ENCODE data around the gene LMX1A.

DNA sequence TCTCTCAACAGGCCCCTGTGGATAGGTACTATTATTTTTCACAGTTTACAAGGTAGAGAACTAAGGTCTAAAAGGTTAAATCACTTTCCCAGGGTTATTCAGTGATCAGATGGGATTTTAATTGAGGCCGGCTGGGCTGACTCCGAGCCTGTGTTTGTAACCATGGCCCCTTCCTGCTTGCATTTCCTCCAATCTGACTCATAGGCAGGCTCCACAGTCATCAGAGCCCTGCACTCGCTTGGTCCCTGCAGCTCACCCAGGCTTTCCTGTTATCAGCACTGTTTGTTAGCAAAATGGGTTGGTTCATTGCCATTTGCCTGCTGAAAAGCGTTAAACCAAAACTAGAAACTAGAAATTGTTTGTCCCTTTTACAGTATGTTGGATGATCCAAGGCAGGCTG lies 41.4 kb upstream of the LMX1A start:
- no peak for TF ChIP-seq GLIS3 (CRISPR knock-in tag; IDR thresholded peaks at IDR 0.05)
- no peak for TF ChIP-seq ZNF70 (CRISPR knock-in tag; IDR thresholded peaks at IDR 0.05)
- no peak for TF ChIP-seq TOX (CRISPR knock-in tag; IDR thresholded peaks at IDR 0.05; ENCODE audit: borderline replicate concordance)
- TF ChIP-seq ZFP3 (CRISPR knock-in tag; IDR thresholded peaks at IDR 0.05): no peak
- TF ChIP-seq RARB (CRISPR knock-in tag; IDR thresholded peaks at IDR 0.05): no peak
- TF ChIP-seq ESRRG (CRISPR knock-in tag; IDR thresholded peaks at IDR 0.05): no peak
- TF ChIP-seq, protein P1, sequence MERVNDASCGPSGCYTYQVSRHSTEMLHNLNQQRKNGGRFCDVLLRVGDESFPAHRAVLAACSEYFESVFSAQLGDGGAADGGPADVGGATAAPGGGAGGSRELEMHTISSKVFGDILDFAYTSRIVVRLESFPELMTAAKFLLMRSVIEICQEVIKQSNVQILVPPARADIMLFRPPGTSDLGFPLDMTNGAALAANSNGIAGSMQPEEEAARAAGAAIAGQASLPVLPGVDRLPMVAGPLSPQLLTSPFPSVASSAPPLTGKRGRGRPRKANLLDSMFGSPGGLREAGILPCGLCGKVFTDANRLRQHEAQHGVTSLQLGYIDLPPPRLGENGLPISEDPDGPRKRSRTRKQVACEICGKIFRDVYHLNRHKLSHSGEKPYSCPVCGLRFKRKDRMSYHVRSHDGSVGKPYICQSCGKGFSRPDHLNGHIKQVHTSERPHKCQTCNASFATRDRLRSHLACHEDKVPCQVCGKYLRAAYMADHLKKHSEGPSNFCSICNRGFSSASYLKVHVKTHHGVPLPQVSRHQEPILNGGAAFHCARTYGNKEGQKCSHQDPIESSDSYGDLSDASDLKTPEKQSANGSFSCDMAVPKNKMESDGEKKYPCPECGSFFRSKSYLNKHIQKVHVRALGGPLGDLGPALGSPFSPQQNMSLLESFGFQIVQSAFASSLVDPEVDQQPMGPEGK (CRISPR knock-in tag; IDR thresholded peaks at IDR 0.05; ENCODE audit: borderline replicate concordance): no peak
- no peak for TF ChIP-seq POU6F1 (CRISPR knock-in tag; IDR thresholded peaks at IDR 0.05; ENCODE audit: borderline replicate concordance, low read depth)
- no peak for TF ChIP-seq SNAI2 (CRISPR knock-in tag; IDR thresholded peaks at IDR 0.05)
- no peak for TF ChIP-seq ZNF8 (CRISPR knock-in tag; IDR thresholded peaks at IDR 0.05)
- TF ChIP-seq ZNF565 (CRISPR knock-in tag; conservative IDR thresholded peaks at IDR 0.05; ENCODE audit: low read depth): no peak
- TF ChIP-seq TSHZ2 (CRISPR knock-in tag; IDR thresholded peaks at IDR 0.05): no peak
- TF ChIP-seq TCF4 (CRISPR knock-in tag; IDR thresholded peaks at IDR 0.05; ENCODE audit: borderline replicate concordance): no peak
- TF ChIP-seq, protein P2, sequence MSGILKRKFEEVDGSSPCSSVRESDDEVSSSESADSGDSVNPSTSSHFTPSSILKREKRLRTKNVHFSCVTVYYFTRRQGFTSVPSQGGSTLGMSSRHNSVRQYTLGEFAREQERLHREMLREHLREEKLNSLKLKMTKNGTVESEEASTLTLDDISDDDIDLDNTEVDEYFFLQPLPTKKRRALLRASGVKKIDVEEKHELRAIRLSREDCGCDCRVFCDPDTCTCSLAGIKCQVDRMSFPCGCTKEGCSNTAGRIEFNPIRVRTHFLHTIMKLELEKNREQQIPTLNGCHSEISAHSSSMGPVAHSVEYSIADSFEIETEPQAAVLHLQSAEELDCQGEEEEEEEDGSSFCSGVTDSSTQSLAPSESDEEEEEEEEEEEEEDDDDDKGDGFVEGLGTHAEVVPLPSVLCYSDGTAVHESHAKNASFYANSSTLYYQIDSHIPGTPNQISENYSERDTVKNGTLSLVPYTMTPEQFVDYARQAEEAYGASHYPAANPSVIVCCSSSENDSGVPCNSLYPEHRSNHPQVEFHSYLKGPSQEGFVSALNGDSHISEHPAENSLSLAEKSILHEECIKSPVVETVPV (CRISPR knock-in tag; IDR thresholded peaks at IDR 0.05): no peak
